A549 (cell line): ENCODE measurements around the gene ELMO3. TPM values are rescaled to one million over a fixed set of nuclear protein-coding genes. Genes with fewer than 3 reads are reported as not detected.

Experiments
- ATAC-seq, 2 experiments: fragments of 200-7000 bp in 1 of 2; fragments of >200 bp in 1 of 2; cut with Nextera tagmentation in 1 of 2; cut with Tn5 transposase in 1 of 2; 3 replicates each; pipeline versions ENCODE4 v1.8.0 to v1.9.1; 2018 to 2020; ENCODE audit warnings: mild to moderate bottlenecking in 1 of 2, moderate library complexity in 1 of 2
- CTCF ChIA-PET: fragments of 300-600 bp; sonication (Branson Sonifier 250); formaldehyde crosslinking; extraction: SDS; loops from one replicate; lab custom pipeline; 2021; ENCODE audit warnings: antibody characterized with exemption, inconsistent platforms; lab: Yijun Ruan, JAX
- POLR2A ChIA-PET: fragments of 350-600 bp; formaldehyde crosslinking; extraction: SDS; loops from one replicate; lab custom pipeline; 2021; ENCODE audit warnings: antibody characterized with exemption, inconsistent platforms; lab: Yijun Ruan, JAX
- DNase-seq, 2 experiments: peaks; one replicate each; pipeline versions ENCODE4 v3.0.0 to v3.0.0-alpha.2; 2011 to 2016; ENCODE audit warnings: low read depth in 1 of 2, low spot score in 1 of 2
- FAIRE-seq: peaks from 2 replicates; lab custom pipeline; 2011; peaks lifted over from hg19 to GRCh38; lab: Jason Lieb, UNC
- H3K27ac ChIP-seq, 2 experiments: fragments of >200 bp; sonication (Bioruptor Twin); formaldehyde crosslinking; 3 replicates each; pipeline ENCODE4 v1.5.1; 2016 to 2017
- H3K4me1 ChIP-seq: fragments of >200 bp; sonication (Bioruptor Twin); formaldehyde crosslinking; 3 replicates; pipeline ENCODE4 v1.6.1; 2016
- H3K4me2 ChIP-seq: fragments of >200 bp; sonication (Bioruptor Twin); formaldehyde crosslinking; 3 replicates; pipeline ENCODE4 v1.6.1; 2016
- H3K4me3 ChIP-seq: fragments of >200 bp; sonication (Bioruptor Twin); formaldehyde crosslinking; 3 replicates; pipeline ENCODE4 v1.5.1; 2016
- H3K9me3 ChIP-seq: fragments of >200 bp; sonication (Bioruptor Twin); formaldehyde crosslinking; 3 replicates; pipeline ENCODE4 v1.6.1; 2016
- ATOH8 ChIP-seq: fragments of 250-450 bp; sonication (Bioruptor Pico); IDR thresholded peaks from 2 replicates; pipeline ENCODE4 v1.5.0; 2020; ENCODE audit warnings: low read depth, mild to moderate bottlenecking, moderate library complexity
- CBX2 ChIP-seq: fragments of 200-600 bp; sonication (generic); IDR thresholded peaks from 2 replicates; pipeline ENCODE4 v1.6.1; 2016; ENCODE audit warnings: low read depth, mild to moderate bottlenecking, borderline replicate concordance
- CBX8 ChIP-seq: fragments of 200-600 bp; sonication (generic); IDR thresholded peaks from 2 replicates; pipeline ENCODE4 v1.6.1; 2016
- CHD2 ChIP-seq: fragments of 150-350 bp; IDR thresholded peaks from 2 replicates; pipeline ENCODE4 v1.6.1; 2014; ENCODE audit warnings: low read length; ENCODE audit not compliant: partially characterized antibody
- CTCF ChIP-seq: fragments of >200 bp; sonication (Bioruptor Twin); formaldehyde crosslinking; IDR thresholded peaks from 3 replicates; pipeline ENCODE4 v1.5.1; 2016
- ELK1 ChIP-seq: fragments of 150-350 bp; IDR thresholded peaks from 2 replicates; pipeline ENCODE4 v1.6.1; 2014; ENCODE audit warnings: low read depth, mild to moderate bottlenecking, low read length
- EP300 ChIP-seq, 2 experiments: fragments of >200 bp; sonication (Bioruptor Twin); formaldehyde crosslinking; IDR thresholded peaks; 2 replicates in 1 of 2; 3 replicates in 1 of 2; pipeline ENCODE4 v1.6.1; 2016 to 2017
- FOSB ChIP-seq: fragments of 250-450 bp; sonication (Bioruptor Pico); IDR thresholded peaks from 2 replicates; pipeline ENCODE4 v1.5.0; 2020; ENCODE audit warnings: mild to moderate bottlenecking, moderate library complexity
- FOSL2 ChIP-seq, 2 experiments: fragments of 450-650 bp in 1 of 2; fragments of >200 bp in 1 of 2; sonication (Bioruptor Twin) in 1 of 2; formaldehyde crosslinking; IDR thresholded peaks; 2 replicates each; pipeline versions ENCODE4 v1.5.0 to v1.6.1; 2016 to 2020; ENCODE audit warnings: mild to moderate bottlenecking in 1 of 2, moderate library complexity in 1 of 2
- FOXS1 ChIP-seq: fragments of 250-450 bp; sonication (Bioruptor Pico); IDR thresholded peaks from 2 replicates; pipeline ENCODE4 v1.5.0; 2020; ENCODE audit warnings: mild to moderate bottlenecking, moderate library complexity
- GATA3 ChIP-seq: IDR thresholded peaks from 2 replicates; pipeline ENCODE4 v1.6.1; 2012; ENCODE audit warnings: borderline replicate concordance
- HEYL ChIP-seq: fragments of 250-450 bp; sonication (Bioruptor Pico); IDR thresholded peaks from 2 replicates; pipeline ENCODE4 v1.8.0; 2021; ENCODE audit warnings: mild to moderate bottlenecking, moderate library complexity
- JUN ChIP-seq, 2 experiments: fragments of >200 bp; sonication (Bioruptor Twin); formaldehyde crosslinking; IDR thresholded peaks; 2 replicates in 1 of 2; 3 replicates in 1 of 2; pipeline ENCODE4 v1.6.1; 2016 to 2017
- MAFK ChIP-seq: fragments of 450-650 bp; IDR thresholded peaks from 2 replicates; pipeline ENCODE4 v1.6.1; 2014; ENCODE audit not compliant: partially characterized antibody
- MAX ChIP-seq: IDR thresholded peaks from 2 replicates; pipeline ENCODE4 v1.6.1; 2012
- PBX3 ChIP-seq: IDR thresholded peaks from 2 replicates; pipeline ENCODE4 v1.6.1; 2012
- POLR2A ChIP-seq: IDR thresholded peaks from 2 replicates; pipeline ENCODE4 v1.6.1; 2012; ENCODE audit warnings: mild to moderate bottlenecking, low read length
- POLR2AphosphoS2 ChIP-seq: conservative IDR thresholded peaks from 2 replicates; pipeline ENCODE4 v1.6.1; 2012; ENCODE audit warnings: low read length, improper control_type of control experiment, inconsistent platforms
- RAD21 ChIP-seq, 2 experiments: fragments of >200 bp in 1 of 2; sonication (Bioruptor Twin) in 1 of 2; formaldehyde crosslinking in 1 of 2; IDR thresholded peaks in 1 of 2; conservative IDR thresholded peaks in 1 of 2; 2 replicates in 1 of 2; 3 replicates in 1 of 2; pipeline ENCODE4 v1.6.1; 2012 to 2018; ENCODE audit warnings: inconsistent platforms in 1 of 2
- RARB ChIP-seq: fragments of 250-450 bp; sonication (Bioruptor Pico); IDR thresholded peaks from 2 replicates; pipeline ENCODE4 v1.8.0; 2021; ENCODE audit warnings: mild to moderate bottlenecking, moderate library complexity
- RCOR1 ChIP-seq: fragments of 150-350 bp; IDR thresholded peaks from 2 replicates; pipeline ENCODE4 v1.6.1; 2014; ENCODE audit warnings: antibody characterized with exemption, low read length, low read depth
- RFX5 ChIP-seq: fragments of 450-650 bp; IDR thresholded peaks from 2 replicates; pipeline ENCODE4 v1.7.1; 2014; ENCODE audit warnings: antibody characterized with exemption, mild to moderate bottlenecking, moderate library complexity
- SREBF2 ChIP-seq: fragments of 450-650 bp; IDR thresholded peaks from 2 replicates; pipeline ENCODE4 v1.6.1; 2014; ENCODE audit warnings: mild to moderate bottlenecking, moderate library complexity
- ZFP36 ChIP-seq: fragments of 450-650 bp; IDR thresholded peaks from 2 replicates; pipeline ENCODE4 v1.6.1; 2014; ENCODE audit warnings: borderline replicate concordance; ENCODE audit not compliant: partially characterized antibody
- ZNF302 ChIP-seq: fragments of 250-450 bp; sonication (Bioruptor Pico); IDR thresholded peaks from 2 replicates; pipeline ENCODE4 v1.9.0; 2021; ENCODE audit warnings: inconsistent platforms, mild to moderate bottlenecking, moderate library complexity
- WGBS: methylation state at CpG from one replicate; pipeline ENCODE4 v1.1.6; 2017; ENCODE audit errors: missing lambda C conversion rate; 5-methylcytosine and 5-hydroxymethylcytosine counted together
- polyA plus RNA-seq, 4 experiments: library from polyadenylated mRNA; depleted of rRNA in 3 of 4; stranded (reverse); fragments of >200 nt; fragmentation: RNase III in 1 of 4; extraction: RNeasy Plus Mini Kit Qiagen cat#74134 plus additional on column Dnase treatment in 1 of 4; gene quantifications; 2 replicates in 3 of 4; 3 replicates in 1 of 4; pipeline ENCODE4 v1.2.3, GENCODE V29; 2011 to 2017

ELMO3 gene
- polyA plus RNA-seq, 2 of the 4 experiments (the other 2 are of a cell fraction) = 0.62 to 1.4 TPM

- POLR2A ChIA-PET = interaction anchor here (0.9 to 1.4 kb wide), 3 partner anchors 10 to 20 kb away, joined by 3 to 5 read pairs (median 3); partner anchors contain the start of gene TMEM208
- H3K4me2 ChIP-seq = no peak overlapping the region; the same call in 2 of the 3 replicates
- no peak for FAIRE-seq
- H3K9me3 ChIP-seq = no peaks in the 10 kb centered on the region
- TF ChIP-seq MAX (no peak), JUN (IDR thresholded peaks at IDR 0.05) (no peak), SREBF2 (no peak), ATOH8 (CRISPR knock-in tag) (no peak), GATA3 (no peak), CBX2 (no peak), ZNF302 (CRISPR knock-in tag) (no peak), CBX8 (no peak), HEYL (CRISPR knock-in tag) (no peak), RFX5 (no peak), ELK1 (no peak), MAFK (no peak)
- TF ChIP-seq, all 56 proteins: peak for 0
- Histone ChIP-seq H3K4me1 (peaks cover 20% of the 10 kb centered on the region), H3K4me3 (no peak overlapping the region), H3K27ac (peak overlapping the region; percentile 38 to 73; a peak in 3 of 6 replicates)
- no peak; a peak in 1 of 6 replicates for ATAC-seq
- DNase-seq = no peak
- 100% methylated on average over 3 of the region's 3 CpGs for WGBS
- CTCF ChIA-PET = interaction anchor here (1.3 to 10.5 kb wide), 4 partner anchors 8 to 253 kb away, joined by 3 to 105 read pairs (median 7); partner anchors contain the start of genes E2F4 and ELMO3
Observed at GRCh38 chr16:67206838-67207248, 7.9 kb downstream of the ELMO3 start.

- POLR2A ChIA-PET = interaction anchor here (0.9 to 1.4 kb wide), 4 partner anchors 10 to 39 kb away, joined by 3 to 5 read pairs (median 4); partner anchors contain the start of gene TMEM208
Observed at GRCh38 chr16:67207249-67208091, 8.5 kb downstream of the ELMO3 start.

GRCh38 chr16:67208154-67208896 is 9.4 kb downstream of the ELMO3 start:
- TF ChIP-seq POLR2A = no peak
- TF ChIP-seq ZFP36 = no peak
- no peak for TF ChIP-seq POLR2AphosphoS2
- no peak for TF ChIP-seq JUN (IDR thresholded peaks at IDR 0.05)
- TF ChIP-seq EP300 (IDR thresholded peaks at IDR 0.05) = no peak
- TF ChIP-seq CTCF = no peak
- TF ChIP-seq FOSB = no peak
- no peak for TF ChIP-seq ZNF302 (CRISPR knock-in tag)
- TF ChIP-seq CHD2 = no peak
- TF ChIP-seq RCOR1 = no peak
- TF ChIP-seq PBX3 = no peak
- TF ChIP-seq RAD21 (conservative IDR thresholded peaks at IDR 0.05 in 1 of 2, IDR thresholded peaks at IDR 0.05 in 1 of 2) = no peak
- no peak for TF ChIP-seq HEYL (CRISPR knock-in tag)
- no peak for TF ChIP-seq FOXS1 (CRISPR knock-in tag)
- no peak for TF ChIP-seq GATA3
- Histone ChIP-seq H3K4me3 (no peak overlapping the region), H3K27ac (peak overlapping the region; percentile 38 to 73; a peak in 4 of 6 replicates), H3K4me1 (peaks cover 25% of the 10 kb centered on the region), H3K9me3 (no peaks in the 10 kb centered on the region), H3K4me2 (peak overlapping the region; percentile 31; the same call in 1 of the 3 replicates)
- peak in 1 of 2 experiments; percentile 3; a peak in 1 of 6 replicates for ATAC-seq
- POLR2A ChIA-PET = interaction anchor here (1.1 to 1.4 kb wide), 3 partner anchors 10 to 38 kb away, joined by 3 to 5 read pairs (median 5); partner anchors contain the start of gene TMEM208
- FAIRE-seq = no peak
- CTCF ChIA-PET = interaction anchor here (0.8 to 10.5 kb wide), 6 partner anchors 12 to 254 kb away, joined by 3 to 105 read pairs (median 5); partner anchors contain the start of genes E2F4, ELMO3 and TMEM208
- 87% methylated on average over 8 of the region's 11 CpGs for WGBS
- no peak for DNase-seq

More at GRCh38 chr16:67207249-67208091, 8.5 kb downstream of the ELMO3 start:
- Histone ChIP-seq H3K4me2 (peak overlapping the region; percentile 31; the same call in 1 of the 3 replicates), H3K4me1 (peaks cover 20% of the 10 kb centered on the region), H3K4me3 (no peak overlapping the region), H3K27ac (peak overlapping the region; percentile 38 to 73; a peak in 4 of 6 replicates), H3K9me3 (no peaks in the 10 kb centered on the region)
- CTCF ChIA-PET = interaction anchor here (1.7 to 10.5 kb wide), 4 partner anchors 7 to 253 kb away, joined by 7 to 105 read pairs (median 8); partner anchors contain the start of genes E2F4, ELMO3 and TMEM208
- peak; percentile 49 to 56 for ATAC-seq
- 81% methylated on average over 20 of the region's 21 CpGs for WGBS
- peak; percentile 24 for TF ChIP-seq MAFK
- no peak for TF ChIP-seq RARB (CRISPR knock-in tag)
- TF ChIP-seq FOSL2 (IDR thresholded peaks at IDR 0.05) = no peak
- no peak for TF ChIP-seq FOSL2 (CRISPR knock-in tag; IDR thresholded peaks at IDR 0.05)
- no peak for FAIRE-seq
- DNase-seq = peak; percentile 32 to 53
